CD4-positive, alpha-beta T cell (primary cell): ENCODE results near the gene ZC3H4. TPM values are rescaled to one million over a fixed set of nuclear protein-coding genes. Genes with fewer than 3 reads are reported as not detected.

ENCODE experiments used
- ATAC-seq: fragments of 200-7000 bp; cut with Tn5 transposase; one replicate; pipeline ENCODE4 v1.10.0; 2022; ENCODE audit warnings: mild to moderate bottlenecking; ENCODE audit not compliant: poor library complexity
- CTCF ChIA-PET: fragments of 350-600 bp; sonication (Branson Sonifier 250); formaldehyde crosslinking; loops from one replicate; lab custom pipeline; 2021; ENCODE audit warnings: antibody characterized with exemption, inconsistent platforms; lab: Charles Lee
- POLR2A ChIA-PET: fragments of 350-600 bp; sonication (Branson Sonifier 250); formaldehyde crosslinking; loops from one replicate; lab custom pipeline; 2021; ENCODE audit warnings: antibody characterized with exemption, inconsistent platforms; lab: Charles Lee
- DNase-seq, 14 experiments: peaks; one replicate each; pipeline ENCODE4 v3.0.0-alpha.2; 2013 to 2020; ENCODE audit warnings: mixed read lengths in 2 of 14
- H3K27ac ChIP-seq, 2 donors: one replicate each; pipeline versions ENCODE4 v1.5.1 to v1.7.0; 2013; ENCODE audit warnings: low read length in 2 of 2, low read depth in 1 of 2, mild to moderate bottlenecking in 1 of 2
- H3K27me3 ChIP-seq, 2 experiments: 1 replicate in 1 of 2; 2 replicates in 1 of 2; pipeline versions ENCODE4 v1.6.1 to v1.7.0; 2013; ENCODE audit warnings: low read length in 2 of 2, control low read depth in 1 of 2, mild to moderate bottlenecking in 1 of 2, moderate library complexity in 1 of 2; ENCODE audit not compliant: insufficient read depth in 2 of 2, control insufficient read depth in 1 of 2
- H3K36me3 ChIP-seq: one replicate; pipeline ENCODE4 v1.6.1; 2013; ENCODE audit warnings: low read length, control low read depth; ENCODE audit not compliant: insufficient read depth
- H3K4me1 ChIP-seq: one replicate; pipeline ENCODE4 v1.6.1; 2013; ENCODE audit warnings: low read length, control low read depth; ENCODE audit not compliant: insufficient read depth
- H3K4me3 ChIP-seq: one replicate; pipeline ENCODE4 v1.5.1; 2013; ENCODE audit warnings: mild to moderate bottlenecking, low read length, moderate library complexity
- H3K9me3 ChIP-seq, 2 experiments: 1 replicate in 1 of 2; 2 replicates in 1 of 2; pipeline versions ENCODE4 v1.6.1 to v1.7.0; 2013; ENCODE audit warnings: low read length in 2 of 2, mild to moderate bottlenecking in 2 of 2, control low read depth in 1 of 2, moderate library complexity in 1 of 2; ENCODE audit not compliant: control insufficient read depth in 1 of 2, insufficient read depth in 1 of 2
- H3K27ac Mint-ChIP-seq: one replicate; pipeline ENCODE4 v1.8.0; 2020; ENCODE audit warnings: mixed read lengths
- H3K27me3 Mint-ChIP-seq: one replicate; pipeline ENCODE4 v1.8.0; 2021; ENCODE audit warnings: mixed read lengths
- H3K36me3 Mint-ChIP-seq: one replicate; pipeline ENCODE4 v1.8.0; 2021; ENCODE audit warnings: low read depth, mixed read lengths
- H3K4me1 Mint-ChIP-seq: one replicate; pipeline ENCODE4 v1.8.0; 2021; ENCODE audit warnings: low read depth, mixed read lengths
- H3K4me3 Mint-ChIP-seq: one replicate; pipeline ENCODE4 v1.8.0; 2020; ENCODE audit warnings: mild to moderate bottlenecking, mixed read lengths
- H3K9me3 Mint-ChIP-seq: one replicate; pipeline ENCODE4 v1.8.0; 2020; ENCODE audit warnings: mixed read lengths
- CTCF ChIP-seq: fragments of 200-600 bp; IDR thresholded peaks from one replicate; pipeline ENCODE4 v1.8.0; 2022; ENCODE audit warnings: antibody characterized with exemption, mild to moderate bottlenecking
- intact Hi-C, 2 experiments: fragments of 100-400 bp; cut with DNase I in 1 of 2; cut with micrococcal nuclease in 1 of 2; formaldehyde crosslinking; loops; one replicate each; pipeline versions ENCODE4 v1.15.1 to v1.9.0; 2023 to 2025; cut with DNase I, micrococcal nuclease
- total RNA-seq, 174 experiments: library from RNA in 2 of 174; stranded (reverse) in 2 of 174; gene quantifications; one replicate each; pipeline ENCODE4 v1.2.3 and lab custom pipeline; 2021 to 2026

ZC3H4 gene
- total RNA-seq, 2 experiments from 2014 or later, result 39.4 to 43.7 TPM

DNA sequence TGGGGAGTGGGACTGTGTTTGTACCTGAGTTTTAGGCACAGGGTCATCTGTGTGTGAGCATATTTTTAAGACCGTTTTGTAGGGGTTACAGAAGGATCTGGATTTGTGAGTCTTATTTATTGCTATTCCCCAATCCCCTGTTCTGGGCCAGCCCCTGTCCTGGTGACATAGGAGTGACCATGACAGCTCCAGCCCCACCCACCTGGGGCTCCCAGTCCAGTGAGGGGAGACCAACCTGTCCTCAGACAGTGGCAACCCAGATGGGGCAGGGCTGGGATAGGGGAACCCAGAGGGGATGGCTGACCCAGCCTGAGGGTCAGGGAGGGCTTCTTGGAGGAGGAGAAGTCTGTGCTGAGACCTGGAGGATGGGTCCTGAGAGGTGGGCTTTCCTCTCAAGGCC lies 75.8 kb downstream of the ZC3H4 start:
- Mint-ChIP-seq H3K4me1 (peaks cover 15% of the 10 kb centered on the region), H3K36me3 (no peaks in the 10 kb centered on the region), H3K4me3 (peak overlapping the region; percentile 75), H3K9me3 (no peaks in the 10 kb centered on the region), H3K27ac (no peak overlapping the region), H3K27me3 (peaks cover 10% of the 10 kb centered on the region)
- ChIA-PET POLR2A (interaction anchor here (1.5 kb wide), 1 partner anchor 10 kb away, joined by 6 read pairs; the partner anchor contains the start of gene TMEM160), CTCF (no interaction called here)
- intact Hi-C loops, result loop anchor here (5.0 to 10.0 kb wide), 2 partner anchors 205 to 433 kb away; partner anchors contain the start of gene CALM3 (in 1 of the 2)
- Histone ChIP-seq H3K9me3 (no peaks in the 10 kb centered on the region), H3K4me1 (peaks cover 20% of the 10 kb centered on the region), H3K36me3 (peaks cover 4% of the 10 kb centered on the region), H3K27ac (no peak overlapping the region), H3K27me3 (no peaks in the 10 kb centered on the region), H3K4me3 (no peak overlapping the region)
- DNase-seq (no peak), ATAC-seq (no peak)
- no peak for TF ChIP-seq CTCF

DNA sequence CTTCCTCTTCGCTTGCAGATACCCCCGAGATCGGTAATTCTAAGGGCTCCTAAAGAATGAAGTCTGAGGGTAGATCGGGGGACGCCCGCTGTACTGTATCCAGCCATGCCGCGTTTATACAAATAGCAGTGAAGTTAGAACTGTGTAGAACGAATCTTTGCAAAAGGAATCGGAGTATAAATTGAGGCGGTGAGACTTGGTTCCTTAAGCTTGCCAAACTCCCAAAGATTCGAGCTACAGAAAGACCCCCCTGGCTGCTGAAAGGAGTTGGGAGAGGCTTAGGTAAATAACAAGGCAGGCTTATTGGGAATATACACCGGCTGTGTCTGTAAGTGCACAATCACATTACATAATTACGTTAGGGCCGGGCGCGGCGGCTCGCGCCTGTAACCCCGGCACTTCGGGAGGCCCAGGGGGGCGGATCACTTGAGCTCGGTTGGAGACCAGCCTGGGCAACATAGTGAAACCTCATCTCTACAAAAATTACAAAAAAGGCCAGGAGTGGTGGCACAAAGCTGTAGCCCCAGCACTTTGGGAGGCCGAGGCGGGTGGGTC lies 77.4 kb downstream of the ZC3H4 start:
- intact Hi-C loops, result loop anchor here (1.0 to 10.0 kb wide), 3 partner anchors 11 to 431 kb away; partner anchors contain the start of gene CALM3 (in 1 of the 2)
- no peaks in the 10 kb centered on the region for H3K9me3 Mint-ChIP-seq

More for the DNA sequence above, 77.4 kb downstream of the ZC3H4 start:
- ATAC-seq (peak; percentile 51), DNase-seq (peak in 3 of 14 experiments; percentile 16 to 52 (median 35))
- peak; percentile 57 for TF ChIP-seq CTCF
- peak overlapping the region; percentile 51 for H3K4me3 ChIP-seq
- ChIA-PET POLR2A (interaction anchor here (1.0 to 2.0 kb wide), 3 partner anchors 12 to 77 kb away, joined by 3 to 10 read pairs (median 5); partner anchors contain the start of genes TMEM160 and ZC3H4), CTCF (interaction anchor here (0.6 to 1.5 kb wide), 6 partner anchors 12 to 208 kb away, joined by 3 to 6 read pairs (median 4); partner anchors contain the start of genes TMEM160 and ZC3H4)
- H3K27me3 ChIP-seq, result peaks cover 4 to 5% of the 10 kb centered on the region in 2 experiments
- Mint-ChIP-seq H3K27me3 (peaks cover 23% of the 10 kb centered on the region), H3K4me3 (peak overlapping the region; percentile 94), H3K4me1 (peaks cover 15% of the 10 kb centered on the region), H3K27ac (peak overlapping the region; percentile 85), H3K36me3 (no peaks in the 10 kb centered on the region)
- peaks cover 30% of the 10 kb centered on the region for H3K4me1 ChIP-seq
- no peaks in the 10 kb centered on the region for H3K36me3 ChIP-seq
- no peaks in the 10 kb centered on the region for H3K9me3 ChIP-seq
- no peak overlapping the region for H3K27ac ChIP-seq
